Mesendoderm (in vitro differentiated cells): Measurements from ENCODE around the gene BLID.

ENCODE experiments used
- DNase-seq: peaks from one replicate; pipeline ENCODE4 v3.0.0; 2013
- H2AK5ac ChIP-seq: 2 replicates; pipeline ENCODE4 v1.6.1; 2013; ENCODE audit warnings: low read length, inconsistent platforms
- H2BK120ac ChIP-seq: 2 replicates; pipeline ENCODE4 v1.6.1; 2013; ENCODE audit warnings: low read depth, mild to moderate bottlenecking, low read length, moderate library complexity, mixed read lengths
- H2BK15ac ChIP-seq: replicated peaks from 2 replicates; pipeline ENCODE4 v1.6.1; 2013; ENCODE audit warnings: low read depth, mild to moderate bottlenecking, moderate library complexity
- H2BK5ac ChIP-seq: 2 replicates; pipeline ENCODE4 v1.6.1; 2013; ENCODE audit warnings: low read length, inconsistent platforms
- H3K18ac ChIP-seq: 2 replicates; pipeline ENCODE4 v1.6.1; 2013; ENCODE audit warnings: mild to moderate bottlenecking, low read length, mixed read lengths
- H3K23ac ChIP-seq: one replicate; pipeline ENCODE4 v1.6.1; 2013; ENCODE audit warnings: low read length
- H3K27ac ChIP-seq: 2 replicates; pipeline ENCODE4 v1.5.1; 2013; ENCODE audit warnings: low read depth, mild to moderate bottlenecking, inconsistent platforms, low read length, moderate library complexity
- H3K27me3 ChIP-seq: 2 replicates; pipeline ENCODE4 v1.6.1; 2013; ENCODE audit warnings: low read length, control low read depth, mild to moderate bottlenecking, inconsistent platforms; ENCODE audit not compliant: insufficient read depth, poor library complexity
- H3K36me3 ChIP-seq: 2 replicates; pipeline ENCODE4 v1.6.1; 2013; ENCODE audit warnings: low read length, inconsistent platforms; ENCODE audit not compliant: control insufficient read depth, insufficient read depth
- H3K4ac ChIP-seq: one replicate; pipeline ENCODE4 v1.6.1; 2013; ENCODE audit warnings: low read depth, mild to moderate bottlenecking, low read length, moderate library complexity
- H3K4me1 ChIP-seq: 2 replicates; pipeline ENCODE4 v1.6.1; 2013; ENCODE audit warnings: low read depth, low read length, inconsistent platforms; ENCODE audit not compliant: control insufficient read depth
- H3K4me2 ChIP-seq: 2 replicates; pipeline ENCODE4 v1.6.1; 2013; ENCODE audit warnings: low read length
- H3K4me3 ChIP-seq: 2 replicates; pipeline ENCODE4 v1.5.1; 2013; ENCODE audit warnings: mild to moderate bottlenecking, low read length
- H3K56ac ChIP-seq: one replicate; pipeline ENCODE4 v1.6.1; 2013; ENCODE audit warnings: low read length
- H3K79me1 ChIP-seq: 2 replicates; pipeline ENCODE4 v1.6.1; 2013; ENCODE audit warnings: low read length, inconsistent platforms
- H3K79me2 ChIP-seq: 2 replicates; pipeline ENCODE4 v1.6.1; 2013; ENCODE audit warnings: mild to moderate bottlenecking, low read length; ENCODE audit not compliant: control insufficient read depth, insufficient read depth
- H3K9ac ChIP-seq: 2 replicates; pipeline ENCODE4 v1.6.1; 2013; ENCODE audit warnings: low read length, inconsistent platforms
- H4K5ac ChIP-seq: one replicate; pipeline ENCODE4 v1.6.1; 2013; ENCODE audit warnings: low read length
- H4K8ac ChIP-seq: one replicate; pipeline ENCODE4 v1.6.1; 2013; ENCODE audit warnings: low read depth, mild to moderate bottlenecking, control low read depth, low read length, moderate library complexity
- WGBS: extraction: QIAGEN DNeasy Blood & Tissue Kit; methylation state at CpG from one replicate; pipeline ENCODE4 v1.1.7; 2013; ENCODE audit warnings: low lambda C conversion rate, missing lambda C conversion rate; ENCODE audit not compliant: insufficient coverage; ENCODE audit errors: extremely low coverage; 5-methylcytosine and 5-hydroxymethylcytosine counted together

Gene BLID

DNA sequence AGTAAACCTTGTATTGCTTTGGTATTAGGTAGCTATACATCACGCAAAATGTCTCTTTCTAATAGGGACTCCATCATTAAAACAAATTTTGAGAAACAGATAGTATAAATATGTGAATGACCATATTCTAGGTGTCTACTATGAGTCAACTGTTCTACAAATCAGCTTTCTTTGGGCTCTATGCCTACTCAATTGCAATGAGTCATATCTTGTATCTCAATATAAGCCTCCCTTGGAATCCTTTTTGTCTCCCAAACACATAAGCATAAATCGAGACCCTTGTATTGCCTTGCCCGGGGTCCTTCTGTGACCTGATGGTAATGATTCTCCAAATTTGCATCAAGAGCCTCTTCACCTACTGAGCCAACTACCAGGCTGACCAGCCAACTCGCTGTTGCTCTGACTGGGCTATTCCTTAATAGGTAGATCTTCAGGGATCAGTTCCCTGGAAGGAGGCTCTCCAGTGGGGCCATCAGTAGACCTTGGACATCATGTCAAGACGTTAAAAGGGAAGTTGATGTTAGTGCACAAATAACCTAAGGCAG lies 22.2 kb downstream of the BLID start:
- Histone ChIP-seq H2BK120ac (no peak overlapping the region), H3K27ac (no peak overlapping the region), H3K79me2 (no peaks in the 10 kb centered on the region), H3K27me3 (no peaks in the 10 kb centered on the region), H3K79me1 (no peaks in the 10 kb centered on the region), H3K4me3 (no peak overlapping the region), H4K8ac (no peak overlapping the region), H4K5ac (no peak overlapping the region), H3K4me2 (no peak overlapping the region), H3K18ac (no peak overlapping the region), H3K9ac (no peak overlapping the region), H2AK5ac (no peak overlapping the region), H2BK15ac (no peak overlapping the region), H3K56ac (no peak overlapping the region), H3K23ac (no peak overlapping the region), H3K36me3 (no peaks in the 10 kb centered on the region), H3K4ac (no peak overlapping the region), H2BK5ac (no peak overlapping the region), H3K4me1 (no peaks in the 10 kb centered on the region)
- WGBS: no CpG with 5 or more reads among the region's 5 CpGs
- no peak for DNase-seq

DNA sequence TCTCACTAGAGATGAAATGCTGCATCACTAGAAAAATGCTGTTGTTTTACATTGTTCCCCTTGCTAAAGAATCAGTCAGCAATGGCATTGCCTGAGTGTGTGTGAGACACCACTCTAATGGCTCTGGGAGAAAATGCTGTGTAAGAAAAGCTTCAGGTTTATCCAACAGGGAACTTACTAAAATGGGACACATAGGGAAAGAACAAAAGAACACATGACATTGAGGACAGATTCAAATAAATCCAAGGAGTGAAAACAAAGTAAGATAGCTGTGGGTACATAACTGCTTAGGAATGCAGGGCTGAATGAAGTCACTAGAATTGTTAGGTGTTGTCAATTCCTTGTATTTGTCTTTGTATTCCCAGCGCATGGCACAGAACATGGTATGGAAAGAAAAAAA lies 24.2 kb downstream of the BLID start:
- no peak overlapping the region for H3K4me3 ChIP-seq
- H3K79me1 ChIP-seq: no peaks in the 10 kb centered on the region
- H2BK5ac ChIP-seq: no peak overlapping the region
- H4K8ac ChIP-seq: no peak overlapping the region
- H2BK15ac ChIP-seq: no peak overlapping the region
- no peaks in the 10 kb centered on the region for H3K36me3 ChIP-seq
- DNase-seq: no peak
- no peak overlapping the region for H3K4me2 ChIP-seq
- no peak overlapping the region for H3K4ac ChIP-seq
- no peak overlapping the region for H3K23ac ChIP-seq
- H2AK5ac ChIP-seq: no peak overlapping the region
- no peaks in the 10 kb centered on the region for H3K79me2 ChIP-seq
- H3K9ac ChIP-seq: no peak overlapping the region
- H3K27me3 ChIP-seq: no peaks in the 10 kb centered on the region
- H4K5ac ChIP-seq: no peak overlapping the region
- no CpG with 5 or more reads among the region's 1 CpG for WGBS
- no peak overlapping the region for H3K27ac ChIP-seq
- H3K4me1 ChIP-seq: no peaks in the 10 kb centered on the region
- H3K56ac ChIP-seq: no peak overlapping the region
- no peak overlapping the region for H3K18ac ChIP-seq
- no peak overlapping the region for H2BK120ac ChIP-seq

DNA sequence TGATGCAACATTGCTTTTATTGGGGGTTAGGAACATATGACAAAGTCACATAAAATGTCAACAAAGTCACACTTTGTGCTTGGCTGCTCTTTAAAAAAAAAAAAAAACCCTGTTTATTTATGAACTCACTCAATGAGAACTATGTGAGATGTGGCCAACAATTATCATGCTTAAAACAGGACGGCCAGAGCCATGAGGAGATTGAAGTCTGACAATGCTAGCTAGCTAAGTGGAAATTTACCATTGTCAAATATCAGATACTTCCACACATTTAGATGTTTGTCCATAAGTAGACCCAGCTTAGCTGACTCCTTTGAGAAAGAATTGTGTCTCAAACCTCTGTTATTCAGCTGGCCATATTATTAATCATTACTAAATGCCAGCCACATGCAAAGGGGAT lies 26.9 kb downstream of the BLID start:
- no CpG with 5 or more reads among the region's 1 CpG for WGBS
- Histone ChIP-seq H2BK15ac (no peak overlapping the region), H3K4me3 (no peak overlapping the region), H3K4ac (no peak overlapping the region), H3K27ac (no peak overlapping the region), H3K23ac (no peak overlapping the region), H3K79me1 (no peaks in the 10 kb centered on the region), H3K9ac (no peak overlapping the region), H3K18ac (no peak overlapping the region), H3K36me3 (no peaks in the 10 kb centered on the region), H3K4me1 (no peaks in the 10 kb centered on the region), H2BK120ac (no peak overlapping the region), H4K5ac (no peak overlapping the region), H3K27me3 (no peaks in the 10 kb centered on the region), H2BK5ac (no peak overlapping the region), H4K8ac (no peak overlapping the region), H3K4me2 (no peak overlapping the region), H2AK5ac (no peak overlapping the region), H3K56ac (no peak overlapping the region), H3K79me2 (no peaks in the 10 kb centered on the region)
- DNase-seq: no peak

DNA sequence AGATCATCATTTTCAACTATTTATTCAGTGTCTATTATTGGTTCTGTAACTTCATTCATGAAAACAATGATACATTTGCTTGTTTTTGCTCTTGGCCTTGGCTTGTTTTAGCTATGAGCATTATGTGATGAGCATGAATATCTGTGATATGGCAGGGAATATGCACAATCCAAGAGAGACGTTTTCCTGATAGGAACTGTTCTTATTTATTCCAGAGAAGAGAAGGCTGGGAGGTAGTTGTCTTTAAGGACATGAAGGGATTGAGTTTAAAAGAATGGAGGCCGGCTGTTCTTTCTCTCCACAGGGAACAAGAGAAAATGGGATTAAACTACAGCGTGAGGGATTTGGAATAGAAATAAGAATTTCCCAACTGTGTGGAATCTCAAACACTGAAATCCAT lies 30.3 kb downstream of the BLID start:
- Histone ChIP-seq H3K4ac (no peak overlapping the region), H4K5ac (no peak overlapping the region), H3K79me1 (no peaks in the 10 kb centered on the region), H3K79me2 (no peaks in the 10 kb centered on the region), H2BK120ac (no peak overlapping the region), H3K4me1 (no peaks in the 10 kb centered on the region), H2AK5ac (no peak overlapping the region), H3K4me2 (no peak overlapping the region), H3K23ac (no peak overlapping the region), H3K9ac (no peak overlapping the region), H3K27ac (no peak overlapping the region), H3K4me3 (no peak overlapping the region), H3K27me3 (no peaks in the 10 kb centered on the region), H2BK15ac (no peak overlapping the region), H3K18ac (no peak overlapping the region), H2BK5ac (no peak overlapping the region), H4K8ac (no peak overlapping the region), H3K36me3 (no peaks in the 10 kb centered on the region), H3K56ac (no peak overlapping the region)
- DNase-seq: no peak
- WGBS: no CpG with 5 or more reads among the region's 3 CpGs

DNA sequence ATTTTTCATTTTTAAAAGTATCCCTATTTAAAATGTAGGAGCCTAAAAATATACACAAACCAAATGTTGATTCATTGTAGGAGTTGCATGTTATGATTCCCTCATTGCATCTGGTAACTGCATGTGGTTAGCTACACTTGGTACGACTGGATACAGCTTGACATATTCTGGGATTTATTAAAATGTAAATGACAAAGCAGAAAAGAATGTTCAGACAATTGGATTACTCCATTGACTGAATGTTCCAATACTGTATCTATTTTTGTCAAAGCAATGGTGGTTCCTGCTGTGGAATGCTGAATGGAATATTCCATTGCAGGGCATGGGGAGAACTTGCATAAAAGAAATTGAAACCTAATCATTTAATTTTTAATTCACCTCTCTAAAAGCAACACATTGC lies 30.8 kb downstream of the BLID start:
- Histone ChIP-seq H3K56ac (no peak overlapping the region), H4K8ac (no peak overlapping the region), H2BK120ac (no peak overlapping the region), H2BK15ac (no peak overlapping the region), H3K4me1 (no peaks in the 10 kb centered on the region), H3K4ac (no peak overlapping the region), H3K9ac (no peak overlapping the region), H2AK5ac (no peak overlapping the region), H3K36me3 (no peaks in the 10 kb centered on the region), H3K79me1 (no peaks in the 10 kb centered on the region), H3K4me3 (no peak overlapping the region), H3K18ac (no peak overlapping the region), H3K27ac (no peak overlapping the region), H3K23ac (no peak overlapping the region), H3K27me3 (no peaks in the 10 kb centered on the region), H4K5ac (no peak overlapping the region), H3K79me2 (no peaks in the 10 kb centered on the region), H2BK5ac (no peak overlapping the region), H3K4me2 (no peak overlapping the region)
- no peak for DNase-seq
- no CpG with 5 or more reads among the region's 1 CpG for WGBS

DNA sequence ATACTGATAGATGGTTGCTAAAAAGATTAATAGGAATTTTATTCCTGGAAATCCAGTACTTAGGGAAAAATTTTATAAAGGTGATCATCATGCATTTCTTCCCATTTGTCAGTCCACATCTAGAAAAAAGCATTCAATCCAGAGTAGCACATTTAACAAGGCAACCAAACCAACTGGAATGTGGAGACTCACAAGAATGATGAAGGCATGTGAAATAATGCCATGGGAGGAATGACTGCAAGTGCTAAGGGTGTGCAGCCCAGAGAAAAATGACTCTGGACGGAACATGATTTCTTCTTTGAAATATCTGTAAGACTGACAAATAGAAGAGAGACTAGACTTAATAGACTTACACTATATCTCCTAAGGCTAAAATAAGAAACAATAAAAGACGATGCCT lies 33.8 kb downstream of the BLID start:
- no peak overlapping the region for H3K4me3 ChIP-seq
- H3K4me2 ChIP-seq: no peak overlapping the region
- no peak overlapping the region for H2BK120ac ChIP-seq
- H2BK15ac ChIP-seq: no peak overlapping the region
- H4K5ac ChIP-seq: no peak overlapping the region
- no peaks in the 10 kb centered on the region for H3K79me1 ChIP-seq
- H3K79me2 ChIP-seq: no peaks in the 10 kb centered on the region
- H2BK5ac ChIP-seq: no peak overlapping the region
- H3K9ac ChIP-seq: no peak overlapping the region
- no peak overlapping the region for H3K18ac ChIP-seq
- no peak overlapping the region for H3K23ac ChIP-seq
- no CpG with 5 or more reads among the region's 2 CpGs for WGBS
- no peaks in the 10 kb centered on the region for H3K36me3 ChIP-seq
- no peak overlapping the region for H3K4ac ChIP-seq
- H3K27ac ChIP-seq: no peak overlapping the region
- no peak overlapping the region for H4K8ac ChIP-seq
- no peak overlapping the region for H2AK5ac ChIP-seq
- DNase-seq: no peak
- H3K4me1 ChIP-seq: no peaks in the 10 kb centered on the region
- H3K56ac ChIP-seq: no peak overlapping the region
- no peaks in the 10 kb centered on the region for H3K27me3 ChIP-seq
